Activated naive CD8-positive, alpha-beta T cell (primary cell): ENCODE measurements around the gene GMDS.

Experiments
- H3K27ac Mint-ChIP-seq: one replicate; pipeline ENCODE4 v1.8.0; 2021; ENCODE audit warnings: mixed read lengths
- H3K27me3 Mint-ChIP-seq: one replicate; pipeline ENCODE4 v1.8.0; 2021; ENCODE audit warnings: mixed read lengths
- H3K36me3 Mint-ChIP-seq: one replicate; pipeline ENCODE4 v1.8.0; 2021; ENCODE audit warnings: mixed read lengths
- H3K4me1 Mint-ChIP-seq: one replicate; pipeline ENCODE4 v1.8.0; 2021; ENCODE audit warnings: low read depth, mixed read lengths
- H3K4me3 Mint-ChIP-seq: one replicate; pipeline ENCODE4 v1.8.0; 2021; ENCODE audit warnings: mild to moderate bottlenecking, mixed read lengths
- H3K9me3 Mint-ChIP-seq: one replicate; pipeline ENCODE4 v1.8.0; 2021; ENCODE audit warnings: low read depth, mixed read lengths

The GMDS gene

GRCh38 chr6:1960486-1961142, 284.8 kb downstream of the GMDS start:
- Mint-ChIP-seq H3K4me1 (no peaks in the 10 kb centered on the region), H3K27me3 (no peaks in the 10 kb centered on the region), H3K9me3 (peaks cover 3% of the 10 kb centered on the region), H3K27ac (no peak overlapping the region), H3K36me3 (peaks cover 8% of the 10 kb centered on the region), H3K4me3 (no peak overlapping the region)

GRCh38 chr6:1958257-1958656, 287.1 kb downstream of the GMDS start:
- Mint-ChIP-seq H3K4me3 (no peak overlapping the region), H3K4me1 (no peaks in the 10 kb centered on the region), H3K27me3 (no peaks in the 10 kb centered on the region), H3K36me3 (peaks cover 8% of the 10 kb centered on the region), H3K27ac (no peak overlapping the region), H3K9me3 (no peaks in the 10 kb centered on the region)

- Mint-ChIP-seq H3K27ac (no peak overlapping the region), H3K4me1 (no peaks in the 10 kb centered on the region), H3K27me3 (no peaks in the 10 kb centered on the region), H3K4me3 (no peak overlapping the region), H3K9me3 (no peaks in the 10 kb centered on the region), H3K36me3 (peaks cover 9% of the 10 kb centered on the region)
These were observed 287.7 kb downstream of the GMDS start for GRCh38 chr6:1957746-1958145.

- no peaks in the 10 kb centered on the region for H3K9me3 Mint-ChIP-seq
- no peak overlapping the region for H3K4me3 Mint-ChIP-seq
- no peak overlapping the region for H3K27ac Mint-ChIP-seq
- H3K4me1 Mint-ChIP-seq, result no peaks in the 10 kb centered on the region
- H3K36me3 Mint-ChIP-seq, result peaks cover 18% of the 10 kb centered on the region
- no peaks in the 10 kb centered on the region for H3K27me3 Mint-ChIP-seq
These were observed 292.6 kb downstream of the GMDS start for GRCh38 chr6:1952740-1953360.

GRCh38 chr6:1950631-1951030, 294.8 kb downstream of the GMDS start:
- Mint-ChIP-seq H3K27ac (no peak overlapping the region), H3K27me3 (no peaks in the 10 kb centered on the region), H3K9me3 (no peaks in the 10 kb centered on the region), H3K4me3 (no peak overlapping the region), H3K4me1 (no peaks in the 10 kb centered on the region), H3K36me3 (peaks cover 25% of the 10 kb centered on the region)

GRCh38 chr6:1949538-1949937, 295.9 kb downstream of the GMDS start:
- H3K36me3 Mint-ChIP-seq, result peaks cover 22% of the 10 kb centered on the region
- H3K9me3 Mint-ChIP-seq, result no peaks in the 10 kb centered on the region
- no peak overlapping the region for H3K27ac Mint-ChIP-seq
- H3K27me3 Mint-ChIP-seq, result no peaks in the 10 kb centered on the region
- H3K4me3 Mint-ChIP-seq, result no peak overlapping the region
- no peaks in the 10 kb centered on the region for H3K4me1 Mint-ChIP-seq

- Mint-ChIP-seq H3K36me3 (peaks cover 21% of the 10 kb centered on the region), H3K4me3 (no peak overlapping the region), H3K9me3 (no peaks in the 10 kb centered on the region), H3K27me3 (no peaks in the 10 kb centered on the region), H3K4me1 (no peaks in the 10 kb centered on the region), H3K27ac (no peak overlapping the region)
These were observed 297.5 kb downstream of the GMDS start for GRCh38 chr6:1947922-1948321.

GRCh38 chr6:1946583-1946982, 298.8 kb downstream of the GMDS start:
- H3K4me3 Mint-ChIP-seq, result no peak overlapping the region
- peaks cover 15% of the 10 kb centered on the region for H3K36me3 Mint-ChIP-seq

GRCh38 chr6:1945235-1945832, 300.1 kb downstream of the GMDS start:
- Mint-ChIP-seq H3K27ac (no peak overlapping the region), H3K9me3 (no peaks in the 10 kb centered on the region), H3K36me3 (peaks cover 11% of the 10 kb centered on the region), H3K4me3 (no peak overlapping the region), H3K27me3 (no peaks in the 10 kb centered on the region), H3K4me1 (no peaks in the 10 kb centered on the region)

More at GRCh38 chr6:1946583-1946982, 298.8 kb downstream of the GMDS start:
- Mint-ChIP-seq H3K27ac (no peak overlapping the region), H3K9me3 (no peaks in the 10 kb centered on the region), H3K4me1 (no peaks in the 10 kb centered on the region), H3K27me3 (no peaks in the 10 kb centered on the region)

- Mint-ChIP-seq H3K4me1 (no peaks in the 10 kb centered on the region), H3K4me3 (no peak overlapping the region), H3K27me3 (no peaks in the 10 kb centered on the region), H3K36me3 (peaks cover 21% of the 10 kb centered on the region), H3K9me3 (peaks cover 3% of the 10 kb centered on the region), H3K27ac (no peak overlapping the region)
These were observed 302.6 kb downstream of the GMDS start for GRCh38 chr6:1942834-1943233.

- Mint-ChIP-seq H3K9me3 (peaks cover 3% of the 10 kb centered on the region), H3K4me3 (no peak overlapping the region), H3K36me3 (peaks cover 26% of the 10 kb centered on the region), H3K4me1 (no peaks in the 10 kb centered on the region), H3K27me3 (no peaks in the 10 kb centered on the region), H3K27ac (no peak overlapping the region)
These were observed 303.9 kb downstream of the GMDS start for GRCh38 chr6:1941534-1941933.

- Mint-ChIP-seq H3K9me3 (peaks cover 3% of the 10 kb centered on the region), H3K27ac (no peak overlapping the region), H3K4me3 (no peak overlapping the region), H3K36me3 (peaks cover 27% of the 10 kb centered on the region), H3K27me3 (no peaks in the 10 kb centered on the region), H3K4me1 (no peaks in the 10 kb centered on the region)
These were observed 305.0 kb downstream of the GMDS start for GRCh38 chr6:1940381-1940780.

- Mint-ChIP-seq H3K27me3 (no peaks in the 10 kb centered on the region), H3K9me3 (peaks cover 5% of the 10 kb centered on the region), H3K27ac (no peak overlapping the region), H3K4me1 (no peaks in the 10 kb centered on the region), H3K36me3 (peaks cover 33% of the 10 kb centered on the region), H3K4me3 (no peak overlapping the region)
These were observed 312.1 kb downstream of the GMDS start for GRCh38 chr6:1933292-1933691.

- Mint-ChIP-seq H3K9me3 (peaks cover 5% of the 10 kb centered on the region), H3K27ac (no peak overlapping the region), H3K27me3 (no peaks in the 10 kb centered on the region), H3K4me1 (no peaks in the 10 kb centered on the region), H3K36me3 (peaks cover 29% of the 10 kb centered on the region), H3K4me3 (no peak overlapping the region)
These were observed 313.6 kb downstream of the GMDS start for GRCh38 chr6:1931817-1932216.

GRCh38 chr6:1930356-1930755, 315.0 kb downstream of the GMDS start:
- Mint-ChIP-seq H3K9me3 (peaks cover 5% of the 10 kb centered on the region), H3K4me1 (no peaks in the 10 kb centered on the region), H3K4me3 (no peak overlapping the region)

More at GRCh38 chr6:1930356-1930755, 315.0 kb downstream of the GMDS start:
- H3K27me3 Mint-ChIP-seq, result no peaks in the 10 kb centered on the region
- H3K27ac Mint-ChIP-seq, result no peak overlapping the region
- H3K36me3 Mint-ChIP-seq, result peaks cover 23% of the 10 kb centered on the region
